ENCODE data around the gene ZNF385C. TPM values are rescaled to one million over a fixed set of nuclear protein-coding genes. Genes with fewer than 3 reads are reported as not detected.

Gene ZNF385C
- total RNA-seq, 1 donor from 2014 or later: not detected

DNA sequence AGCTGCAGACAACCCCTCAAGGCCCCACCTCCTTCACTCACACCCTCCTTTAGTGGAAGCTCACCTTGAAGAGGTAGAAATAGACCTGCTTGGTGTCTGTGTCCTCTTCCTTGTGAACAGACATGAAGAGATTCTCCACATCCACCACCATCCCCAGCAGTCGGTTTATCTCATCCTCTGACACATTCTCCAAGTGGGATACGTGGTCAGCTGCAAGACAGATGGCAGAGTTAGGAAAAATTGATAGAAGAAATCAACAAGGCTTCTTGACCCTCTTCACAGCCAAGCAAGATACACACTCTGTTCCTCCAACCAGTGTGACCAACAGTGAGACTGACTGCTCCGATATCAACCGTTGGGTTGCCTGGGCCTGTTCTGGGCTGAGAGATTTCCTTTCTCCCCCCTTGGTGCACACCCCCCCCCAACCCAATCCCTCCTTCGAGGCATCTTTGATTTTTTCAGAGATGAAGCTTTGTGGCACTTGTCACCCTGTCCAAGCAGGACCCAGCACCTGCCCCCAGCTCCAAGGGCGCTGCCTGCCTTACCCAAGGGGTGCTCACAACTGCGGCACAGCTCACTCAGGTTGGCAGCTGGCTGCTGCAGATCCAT, 22.0 kb upstream of the ZNF385C start:
- Mint-ChIP-seq H3K27ac (peak overlapping the region; percentile 36), H3K36me3 (ENCODE audit: low read depth) (peaks cover 21% of the 10 kb centered on the region), H3K27me3 (ENCODE audit: insufficient read depth) (no peaks in the 10 kb centered on the region), H3K9me3 (no peaks in the 10 kb centered on the region), H3K4me1 (ENCODE audit: low read depth) (peaks cover 36% of the 10 kb centered on the region), H3K4me3 (peak overlapping the region; percentile 81)
- intact Hi-C loops (cut with micrococcal nuclease): loop anchor here (1.0 to 2.0 kb wide), 2 partner anchors 61 to 95 kb away; partner anchors contain the start of gene KCNH4
- no peak for DNase-seq (ENCODE audit: low spot score)

- Mint-ChIP-seq H3K4me1 (ENCODE audit: low read depth) (peaks cover 36% of the 10 kb centered on the region), H3K9me3 (no peaks in the 10 kb centered on the region), H3K27ac (no peak overlapping the region), H3K36me3 (ENCODE audit: low read depth) (peaks cover 24% of the 10 kb centered on the region), H3K27me3 (ENCODE audit: insufficient read depth) (no peaks in the 10 kb centered on the region), H3K4me3 (peak overlapping the region; percentile 81)
- DNase-seq (ENCODE audit: low spot score): no peak
- intact Hi-C loops (cut with micrococcal nuclease): no loop called here
Measured at GRCh38 chr17:42119301-42119700, 21.0 kb upstream of the ZNF385C start.

DNA sequence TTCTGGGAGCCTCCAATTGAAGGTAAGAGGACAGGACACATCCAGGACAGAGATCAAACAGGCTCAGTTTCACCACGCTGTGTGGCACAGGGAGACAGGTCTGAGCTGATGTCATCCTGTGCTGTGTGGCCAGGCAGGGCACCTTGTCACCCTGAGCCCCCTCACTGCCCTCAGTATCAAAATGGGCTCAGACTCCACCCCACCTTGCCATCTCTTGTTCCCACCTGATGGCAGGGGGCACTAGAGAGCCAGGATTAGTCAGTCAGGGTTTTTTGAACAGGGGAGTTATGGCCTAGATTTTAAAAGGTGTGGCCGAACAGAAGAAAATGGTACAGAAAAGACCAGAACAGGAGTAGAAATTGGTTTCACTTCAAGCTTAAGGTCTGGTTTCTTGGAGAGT, 20.3 kb upstream of the ZNF385C start:
- intact Hi-C loops (cut with micrococcal nuclease): no loop called here
- DNase-seq (ENCODE audit: low spot score): no peak
- H3K27ac Mint-ChIP-seq: peak overlapping the region; percentile 53
- H3K9me3 Mint-ChIP-seq: no peaks in the 10 kb centered on the region
- peaks cover 36% of the 10 kb centered on the region for H3K4me1 Mint-ChIP-seq (ENCODE audit: low read depth)
- no peaks in the 10 kb centered on the region for H3K27me3 Mint-ChIP-seq (ENCODE audit: insufficient read depth)
- H3K36me3 Mint-ChIP-seq (ENCODE audit: low read depth): peaks cover 27% of the 10 kb centered on the region
- peak overlapping the region; percentile 69 for H3K4me3 Mint-ChIP-seq

- Mint-ChIP-seq H3K9me3 (no peaks in the 10 kb centered on the region), H3K36me3 (ENCODE audit: low read depth) (peaks cover 29% of the 10 kb centered on the region), H3K27ac (peak overlapping the region; percentile 53), H3K27me3 (ENCODE audit: insufficient read depth) (no peaks in the 10 kb centered on the region), H3K4me1 (ENCODE audit: low read depth) (peaks cover 36% of the 10 kb centered on the region), H3K4me3 (peak overlapping the region; percentile 11)
- intact Hi-C loops (cut with micrococcal nuclease): no loop called here
- no peak for DNase-seq (ENCODE audit: low spot score)
Measured at GRCh38 chr17:42118126-42118510, 19.8 kb upstream of the ZNF385C start.

- peak overlapping the region; percentile 31 for H3K4me3 Mint-ChIP-seq
- no peak for DNase-seq (ENCODE audit: low spot score)
- H3K4me1 Mint-ChIP-seq (ENCODE audit: low read depth): peaks cover 36% of the 10 kb centered on the region
- intact Hi-C loops (cut with micrococcal nuclease): no loop called here
- no peaks in the 10 kb centered on the region for H3K9me3 Mint-ChIP-seq
- H3K27me3 Mint-ChIP-seq (ENCODE audit: insufficient read depth): no peaks in the 10 kb centered on the region
- no peak overlapping the region for H3K27ac Mint-ChIP-seq
- H3K36me3 Mint-ChIP-seq (ENCODE audit: low read depth): peaks cover 29% of the 10 kb centered on the region
Measured at GRCh38 chr17:42117397-42118125, 19.3 kb upstream of the ZNF385C start.

DNA sequence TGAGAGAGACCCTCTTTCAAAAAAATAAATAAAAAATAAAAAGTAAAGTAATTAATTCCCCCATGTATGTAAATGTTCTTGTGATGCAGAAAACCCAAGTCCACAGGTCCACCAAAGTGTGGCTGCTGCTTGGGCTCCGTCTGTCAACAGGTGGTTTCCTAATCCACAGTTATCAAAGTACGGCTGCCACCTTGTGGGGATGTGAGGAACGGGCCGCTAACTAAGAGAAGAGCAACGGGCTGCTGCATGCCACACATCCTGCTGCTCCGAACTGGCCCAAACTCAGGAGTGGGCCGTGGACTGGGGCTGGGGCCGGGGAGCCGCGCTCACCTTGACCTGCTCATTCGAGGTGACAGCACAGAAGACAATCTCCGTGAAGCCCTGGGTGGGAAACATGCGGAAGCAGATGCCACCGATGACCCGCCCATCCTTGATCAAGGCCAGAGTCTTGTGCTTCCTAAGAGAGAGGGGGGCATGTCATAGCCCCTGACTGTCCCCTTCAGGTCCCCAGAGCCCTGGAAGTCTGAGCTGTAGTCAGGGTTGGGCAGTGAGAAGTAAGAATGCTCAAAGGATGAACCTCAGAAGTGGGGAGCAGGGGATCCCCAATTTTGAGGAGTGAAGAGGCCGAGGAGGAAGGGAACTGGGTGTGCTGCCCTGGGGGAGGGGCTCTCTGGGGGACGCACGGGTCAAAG, 18.6 kb upstream of the ZNF385C start:
- Mint-ChIP-seq H3K27me3 (ENCODE audit: insufficient read depth) (no peaks in the 10 kb centered on the region), H3K36me3 (ENCODE audit: low read depth) (peaks cover 29% of the 10 kb centered on the region), H3K4me1 (ENCODE audit: low read depth) (peaks cover 41% of the 10 kb centered on the region), H3K27ac (peak overlapping the region; percentile 75), H3K4me3 (no peak overlapping the region), H3K9me3 (no peaks in the 10 kb centered on the region)
- DNase-seq (ENCODE audit: low spot score): peak; percentile 79
- intact Hi-C loops (cut with micrococcal nuclease): loop anchor here (1.0 kb wide), 3 partner anchors 50 to 154 kb away; no protein-coding TSS in a partner anchor

- intact Hi-C loops (cut with micrococcal nuclease): no loop called here
- Mint-ChIP-seq H3K4me3 (no peak overlapping the region), H3K4me1 (ENCODE audit: low read depth) (peaks cover 45% of the 10 kb centered on the region), H3K27me3 (ENCODE audit: insufficient read depth) (no peaks in the 10 kb centered on the region), H3K9me3 (no peaks in the 10 kb centered on the region), H3K36me3 (ENCODE audit: low read depth) (peaks cover 40% of the 10 kb centered on the region), H3K27ac (peak overlapping the region; percentile 31)
- DNase-seq (ENCODE audit: low spot score): no peak
Measured at GRCh38 chr17:42114118-42114517, 15.8 kb upstream of the ZNF385C start.

DNA sequence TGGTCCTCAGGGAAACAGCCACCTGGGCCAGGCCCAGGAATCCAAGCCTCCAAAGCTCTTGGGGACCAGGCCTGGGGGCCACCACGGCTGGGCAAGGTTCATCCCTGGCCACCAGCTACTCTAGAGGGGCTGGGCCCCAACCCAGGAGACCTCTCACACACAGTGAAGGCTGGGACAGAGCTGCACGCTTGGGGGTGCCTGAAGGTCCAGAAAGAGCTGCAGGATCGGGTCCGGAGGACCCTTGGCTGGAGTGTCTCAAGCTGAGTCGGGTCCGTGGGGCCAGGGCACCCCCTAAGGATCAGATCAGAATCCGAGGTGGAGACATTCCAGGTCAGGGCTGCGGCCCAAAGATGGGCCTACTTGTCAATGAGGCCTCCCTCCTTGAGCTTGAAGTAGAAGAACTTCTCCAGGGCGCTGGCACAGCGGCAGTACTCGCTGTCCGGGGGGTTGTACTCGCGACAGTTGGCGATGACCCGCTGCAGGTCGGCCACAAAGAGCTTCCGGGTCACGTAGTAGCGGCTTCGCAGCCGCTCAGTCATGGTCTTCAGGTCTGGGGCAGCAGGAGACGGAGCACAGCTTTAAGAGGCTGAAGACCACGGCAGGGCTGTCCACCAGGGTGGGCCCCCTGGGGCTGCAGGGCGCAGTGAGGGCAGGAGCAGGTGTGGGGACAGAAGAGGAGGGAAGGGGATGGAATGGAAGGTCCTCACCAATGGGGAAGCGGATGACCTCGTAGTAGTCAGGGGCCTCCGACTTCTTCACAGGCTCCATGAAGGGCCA, 15.2 kb upstream of the ZNF385C start:
- DNase-seq (ENCODE audit: low spot score): no peak
- no peaks in the 10 kb centered on the region for H3K27me3 Mint-ChIP-seq (ENCODE audit: insufficient read depth)
- H3K9me3 Mint-ChIP-seq: no peaks in the 10 kb centered on the region
- peaks cover 45% of the 10 kb centered on the region for H3K4me1 Mint-ChIP-seq (ENCODE audit: low read depth)
- peaks cover 41% of the 10 kb centered on the region for H3K36me3 Mint-ChIP-seq (ENCODE audit: low read depth)
- intact Hi-C loops (cut with micrococcal nuclease): loop anchor here (2.0 kb wide), 1 partner anchor 195 kb away; the partner anchor contains the start of gene ACLY
- H3K27ac Mint-ChIP-seq: peak overlapping the region; percentile 86
- H3K4me3 Mint-ChIP-seq: no peak overlapping the region

DNA sequence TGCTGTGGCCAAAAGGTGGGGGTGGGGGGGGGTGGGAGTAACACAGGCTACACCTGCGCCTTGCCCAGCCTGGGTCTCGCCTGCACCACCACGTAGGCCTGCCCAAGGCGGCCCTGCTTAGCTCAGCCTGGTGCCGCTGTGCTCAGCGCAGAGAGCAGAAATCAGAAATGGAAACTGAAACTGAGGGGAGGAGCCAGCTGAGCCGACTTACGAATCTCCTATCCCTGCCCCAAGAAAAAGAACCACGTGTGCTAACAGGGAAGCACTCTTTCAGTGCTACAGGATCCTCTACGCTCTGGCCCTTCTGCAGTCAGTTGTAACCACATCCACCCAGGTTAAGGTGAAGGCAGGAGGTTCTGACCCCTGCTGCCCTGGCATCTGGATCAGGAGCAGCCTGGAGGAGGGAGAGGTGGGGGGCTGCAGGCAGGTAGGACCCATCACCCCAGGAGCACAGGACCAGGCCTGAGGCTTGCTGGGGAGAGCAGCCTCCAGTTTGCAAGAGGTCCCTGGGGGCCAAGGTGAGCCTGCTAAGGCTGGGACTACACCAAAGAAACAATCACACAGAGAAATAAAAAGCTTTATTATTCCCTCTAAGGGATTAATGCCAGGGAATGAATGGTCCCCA, 14.4 kb upstream of the ZNF385C start, which contains the start of gene DHX58:
TSS of gene DHX58 (minus strand) at position 163 of the 625 bp plus-strand sequence. CDS start 822 bp downstream, outside the sequence.
- H3K9me3 Mint-ChIP-seq: no peaks in the 10 kb centered on the region
- peak; percentile 83 for DNase-seq (ENCODE audit: low spot score)
- peaks cover 41% of the 10 kb centered on the region for H3K36me3 Mint-ChIP-seq (ENCODE audit: low read depth)
- intact Hi-C loops (cut with micrococcal nuclease): loop anchor here (1.0 to 2.0 kb wide), 6 partner anchors 9 to 194 kb away; partner anchors contain the start of genes ACLY, CNP, DNAJC7 and KAT2A
- H3K27me3 Mint-ChIP-seq (ENCODE audit: insufficient read depth): no peaks in the 10 kb centered on the region
- H3K4me3 Mint-ChIP-seq: peak within 1 kb of the TSS; percentile 85
- peak within 1 kb of the TSS; percentile 86 for H3K27ac Mint-ChIP-seq
- peaks cover 50% of the 10 kb centered on the region for H3K4me1 Mint-ChIP-seq (ENCODE audit: low read depth)

GRCh38 chr17:42111871-42112551, 13.7 kb upstream of the ZNF385C start:
- peaks cover 39% of the 10 kb centered on the region for H3K36me3 Mint-ChIP-seq (ENCODE audit: low read depth)
- no peaks in the 10 kb centered on the region for H3K9me3 Mint-ChIP-seq
- peak overlapping the region; percentile 85 for H3K4me3 Mint-ChIP-seq
- peaks cover 51% of the 10 kb centered on the region for H3K4me1 Mint-ChIP-seq (ENCODE audit: low read depth)
- DNase-seq (ENCODE audit: low spot score): peak; percentile 27
- intact Hi-C loops (cut with micrococcal nuclease): loop anchor here (1.0 to 2.0 kb wide), 6 partner anchors 9 to 193 kb away; partner anchors contain the start of genes ACLY, CNP, DNAJC7 and KAT2A
- H3K27me3 Mint-ChIP-seq (ENCODE audit: insufficient read depth): no peaks in the 10 kb centered on the region
- H3K27ac Mint-ChIP-seq: peak overlapping the region; percentile 86

DNA sequence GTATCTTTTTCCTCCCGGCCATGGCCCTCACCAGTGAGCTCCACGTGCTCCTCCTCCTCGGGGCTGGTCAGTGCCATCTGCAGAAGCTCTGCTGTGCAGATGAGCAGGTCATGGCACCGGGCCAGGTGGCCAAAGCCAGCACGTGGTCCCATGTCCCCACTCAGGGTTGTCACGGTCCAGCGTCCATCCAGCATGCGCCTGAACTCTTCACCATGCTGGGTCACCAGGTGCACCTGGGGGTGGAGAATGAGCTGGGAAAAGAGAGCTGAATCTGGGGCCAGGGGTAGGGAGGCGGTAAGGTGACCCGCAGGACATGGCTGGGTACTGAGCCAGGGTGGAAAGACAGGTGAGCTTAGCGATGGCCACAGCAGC, 13.0 kb upstream of the ZNF385C start:
- Mint-ChIP-seq H3K36me3 (ENCODE audit: low read depth) (peaks cover 34% of the 10 kb centered on the region), H3K27ac (peak overlapping the region; percentile 86), H3K27me3 (ENCODE audit: insufficient read depth) (no peaks in the 10 kb centered on the region), H3K4me3 (peak overlapping the region; percentile 85), H3K9me3 (no peaks in the 10 kb centered on the region), H3K4me1 (ENCODE audit: low read depth) (peaks cover 44% of the 10 kb centered on the region)
- intact Hi-C loops (cut with micrococcal nuclease): no loop called here
- DNase-seq (ENCODE audit: low spot score): no peak

Measured in activated T-helper 1 cell treated with anti-CD3 and anti-CD28 coated beads, Interleukin-12 subunit alpha, Interleukin-12 subunit beta, Interleukin-2, Interleukin-4 antibody, amounts not matched to agents 30 ng/mL and 10 ng/mL and 1 ng/mL, durations not matched to agents 14 hours and 24 hours and 36 hours (primary cell).